Thymus (tissue), 11 donors: Measurements from ENCODE around the gene BDP1. TPM values are rescaled to one million over a fixed set of nuclear protein-coding genes. Genes with fewer than 3 reads are reported as not detected.
"Not testable (repeated sequence)": the region's sequence is repeated elsewhere in the genome, so short reads cannot be mapped to it uniquely, and the experiment has no call there.

Experiments
- DNase-seq, 9 donors: peaks; one replicate each; pipeline ENCODE4 v3.0.0-alpha.2; 2013; ENCODE audit warnings: low spot score in 9 of 9, low read depth in 6 of 9, missing footprints in 1 of 9
- H3K27ac ChIP-seq, 2 donors: one replicate each; pipeline ENCODE4 v1.5.1; 2013; ENCODE audit warnings: control low read depth in 1 of 2, low read depth in 1 of 2, low read length in 1 of 2, mild to moderate bottlenecking in 1 of 2, moderate library complexity in 1 of 2
- H3K27me3 ChIP-seq, 2 donors: one replicate each; pipeline ENCODE4 v1.5.1; 2013; ENCODE audit warnings: low read length in 1 of 2; ENCODE audit not compliant: control insufficient read depth in 2 of 2, insufficient read depth in 1 of 2
- H3K36me3 ChIP-seq, 2 donors: one replicate each; pipeline ENCODE4 v1.5.1; 2013; ENCODE audit warnings: low read length in 1 of 2, mild to moderate bottlenecking in 1 of 2, moderate library complexity in 1 of 2; ENCODE audit not compliant: control insufficient read depth in 2 of 2, insufficient read depth in 2 of 2
- H3K4me1 ChIP-seq, 2 donors: one replicate each; pipeline ENCODE4 v1.5.1; 2013; ENCODE audit warnings: low read length in 2 of 2; ENCODE audit not compliant: control insufficient read depth in 2 of 2, insufficient read depth in 2 of 2
- H3K4me3 ChIP-seq, 2 donors: one replicate each; pipeline ENCODE4 v1.5.1; 2013; ENCODE audit warnings: low read length in 2 of 2, control low read depth in 1 of 2, mild to moderate bottlenecking in 1 of 2
- H3K9me3 ChIP-seq, 2 donors: one replicate each; pipeline ENCODE4 v1.5.1; 2013; ENCODE audit warnings: low read length in 1 of 2, mild to moderate bottlenecking in 1 of 2; ENCODE audit not compliant: control insufficient read depth in 2 of 2, insufficient read depth in 1 of 2
- WGBS: extraction: QIAGEN DNeasy Blood & Tissue Kit; methylation state at CpG from one replicate; pipeline ENCODE4 v1.1.7; 2013; 5-methylcytosine and 5-hydroxymethylcytosine counted together
- polyA plus RNA-seq: library from polyadenylated mRNA; stranded (reverse); fragments of 200-250 nt; gene quantifications from one replicate; pipeline ENCODE4 v1.2.3, GENCODE V29; 2013
- total RNA-seq: library from RNA; stranded (reverse); fragments of 120-200 nt; gene quantifications from one replicate; pipeline ENCODE4 v1.2.4, GENCODE V29; 2013
- donor health status: healthy.

Gene BDP1
- total and polyA plus RNA-seq, 2 donors = 17.1 to 22.7 TPM

GRCh38 chr5:71588533-71588885 is 133.1 kb downstream of the BDP1 start:
- H3K4me3 ChIP-seq = no peak overlapping the region
- no peaks in the 10 kb centered on the region for H3K36me3 ChIP-seq
- H3K27me3 ChIP-seq = no peaks in the 10 kb centered on the region
- WGBS = 97% methylated on average over 2 of the region's 2 CpGs
- DNase-seq = no peak
- H3K4me1 ChIP-seq = peaks cover 6 to 8% of the 10 kb centered on the region in 2 donors
- no peak overlapping the region for H3K27ac ChIP-seq
- no peaks in the 10 kb centered on the region for H3K9me3 ChIP-seq

- Histone ChIP-seq H3K4me3 (no peak overlapping the region), H3K9me3 (no peaks in the 10 kb centered on the region), H3K36me3 (no peaks in the 10 kb centered on the region), H3K27me3 (no peaks in the 10 kb centered on the region), H3K27ac (no peak overlapping the region), H3K4me1 (peaks cover 6 to 8% of the 10 kb centered on the region in 2 donors)
- DNase-seq = no peak
- 88% methylated on average over 2 of the region's 2 CpGs for WGBS
Observed at GRCh38 chr5:71589903-71590302, 134.5 kb downstream of the BDP1 start.

- DNase-seq = no peak
- peaks cover 0 to under 1% of the 10 kb centered on the region in 2 donors for H3K36me3 ChIP-seq
- H3K27ac ChIP-seq = no peak overlapping the region
- H3K4me1 ChIP-seq = peaks cover 6 to 8% of the 10 kb centered on the region in 2 donors
- H3K4me3 ChIP-seq = no peak overlapping the region
- H3K27me3 ChIP-seq = no peaks in the 10 kb centered on the region
- no peaks in the 10 kb centered on the region for H3K9me3 ChIP-seq
Observed at GRCh38 chr5:71591100-71591499, 135.6 kb downstream of the BDP1 start.

GRCh38 chr5:71596169-71596568 is 140.7 kb downstream of the BDP1 start:
- peaks cover 10 to 38% of the 10 kb centered on the region in 2 donors for H3K36me3 ChIP-seq
- H3K4me1 ChIP-seq = no peaks in the 10 kb centered on the region
- no peak for DNase-seq
- no peaks in the 10 kb centered on the region for H3K9me3 ChIP-seq
- no peak overlapping the region for H3K27ac ChIP-seq
- no peak overlapping the region for H3K4me3 ChIP-seq
- WGBS = 97% methylated on average over 4 of the region's 4 CpGs
- H3K27me3 ChIP-seq = no peaks in the 10 kb centered on the region

GRCh38 chr5:71597001-71597400 is 141.6 kb downstream of the BDP1 start:
- no peaks in the 10 kb centered on the region for H3K9me3 ChIP-seq
- H3K36me3 ChIP-seq = peaks cover 10 to 38% of the 10 kb centered on the region in 2 donors
- no peak overlapping the region for H3K27ac ChIP-seq
- no peak for DNase-seq
- H3K4me3 ChIP-seq = no peak overlapping the region
- 100% methylated on average over 1 of the region's 1 CpG for WGBS
- no peaks in the 10 kb centered on the region for H3K4me1 ChIP-seq
- H3K27me3 ChIP-seq = no peaks in the 10 kb centered on the region

- Histone ChIP-seq H3K27ac (peak overlapping the region in 1 of 2 donors; percentile 38), H3K4me3 (no peak overlapping the region), H3K36me3 (peaks cover 10 to 42% of the 10 kb centered on the region in 2 donors), H3K27me3 (no peaks in the 10 kb centered on the region), H3K4me1 (no peaks in the 10 kb centered on the region), H3K9me3 (no peaks in the 10 kb centered on the region)
- 96% methylated on average over 1 of the region's 1 CpG for WGBS
- no peak for DNase-seq
Observed at GRCh38 chr5:71600783-71601182, 145.3 kb downstream of the BDP1 start.

- 77% methylated on average over 6 of the region's 6 CpGs for WGBS
- Histone ChIP-seq H3K9me3 (no peaks in the 10 kb centered on the region), H3K4me1 (no peaks in the 10 kb centered on the region), H3K4me3 (no peak overlapping the region), H3K36me3 (peaks cover 10 to 38% of the 10 kb centered on the region in 2 donors), H3K27me3 (no peaks in the 10 kb centered on the region), H3K27ac (no peak overlapping the region)
- DNase-seq = peak in 7 of 9 donors; percentile 16 to 73 (median 28)
Observed at GRCh38 chr5:71601222-71602026, 146.0 kb downstream of the BDP1 start.

GRCh38 chr5:71609916-71610315 is 154.5 kb downstream of the BDP1 start:
- not testable (repeated sequence) for H3K27ac ChIP-seq, H3K36me3 ChIP-seq, H3K4me3 ChIP-seq, DNase-seq, H3K4me1 ChIP-seq, H3K27me3 ChIP-seq, H3K9me3 ChIP-seq
- WGBS = 98% methylated on average over 13 of the region's 16 CpGs

- H3K36me3 ChIP-seq = peaks cover 8 to 10% of the 10 kb centered on the region in 2 donors
- H3K9me3 ChIP-seq = no peaks in the 10 kb centered on the region
- no peak overlapping the region for H3K4me3 ChIP-seq
- DNase-seq = no peak
- 97% methylated on average over 4 of the region's 4 CpGs for WGBS
- no peak overlapping the region for H3K27ac ChIP-seq
- no peaks in the 10 kb centered on the region for H3K4me1 ChIP-seq
- no peaks in the 10 kb centered on the region for H3K27me3 ChIP-seq
Observed at GRCh38 chr5:71615809-71616208, 160.4 kb downstream of the BDP1 start.
